ENCODE results near the gene BCAN. TPM values are rescaled to one million over a fixed set of nuclear protein-coding genes. Genes with fewer than 3 reads are reported as not detected.

BCAN gene
- total RNA-seq, 1 experiment from 2014 or later = 3.6 TPM

DNA sequence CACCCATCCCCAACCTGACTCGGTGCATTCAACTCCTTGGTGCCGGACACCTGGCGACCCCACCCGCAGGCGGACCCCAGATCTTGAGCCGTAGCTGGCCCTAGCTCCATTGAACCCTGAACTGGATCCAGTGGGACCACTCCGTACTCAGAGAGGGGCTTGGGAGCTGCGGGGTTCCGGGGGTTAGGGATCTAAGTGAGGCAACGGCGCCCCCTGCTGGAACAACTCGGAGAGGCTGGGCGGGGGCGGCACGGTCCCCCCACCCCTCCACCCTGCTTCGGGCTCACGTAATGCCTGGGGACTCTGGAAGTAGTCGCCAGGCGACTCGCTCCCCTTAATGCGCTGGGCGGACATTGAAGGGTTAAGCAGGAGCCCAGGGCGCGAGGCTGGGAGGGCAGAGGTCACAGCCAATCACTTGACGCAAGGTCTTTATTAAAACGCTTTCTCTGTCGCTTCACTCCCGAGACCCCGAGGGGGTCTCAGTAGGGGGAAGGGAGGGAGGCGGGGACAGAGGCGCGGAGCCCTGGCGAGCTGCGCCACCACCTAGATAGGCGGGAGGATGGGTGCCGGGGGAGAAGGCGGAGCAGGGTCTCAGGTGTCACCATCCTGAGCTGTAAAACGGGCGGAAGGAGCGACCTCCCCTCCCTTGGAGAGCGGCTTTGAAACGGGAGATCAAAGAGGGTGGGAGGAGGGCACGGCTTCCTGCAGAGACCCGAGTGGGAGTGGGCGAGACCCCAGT, 64.2 kb downstream of the BCAN start (continued):
- TF ChIP-seq, protein P1, sequence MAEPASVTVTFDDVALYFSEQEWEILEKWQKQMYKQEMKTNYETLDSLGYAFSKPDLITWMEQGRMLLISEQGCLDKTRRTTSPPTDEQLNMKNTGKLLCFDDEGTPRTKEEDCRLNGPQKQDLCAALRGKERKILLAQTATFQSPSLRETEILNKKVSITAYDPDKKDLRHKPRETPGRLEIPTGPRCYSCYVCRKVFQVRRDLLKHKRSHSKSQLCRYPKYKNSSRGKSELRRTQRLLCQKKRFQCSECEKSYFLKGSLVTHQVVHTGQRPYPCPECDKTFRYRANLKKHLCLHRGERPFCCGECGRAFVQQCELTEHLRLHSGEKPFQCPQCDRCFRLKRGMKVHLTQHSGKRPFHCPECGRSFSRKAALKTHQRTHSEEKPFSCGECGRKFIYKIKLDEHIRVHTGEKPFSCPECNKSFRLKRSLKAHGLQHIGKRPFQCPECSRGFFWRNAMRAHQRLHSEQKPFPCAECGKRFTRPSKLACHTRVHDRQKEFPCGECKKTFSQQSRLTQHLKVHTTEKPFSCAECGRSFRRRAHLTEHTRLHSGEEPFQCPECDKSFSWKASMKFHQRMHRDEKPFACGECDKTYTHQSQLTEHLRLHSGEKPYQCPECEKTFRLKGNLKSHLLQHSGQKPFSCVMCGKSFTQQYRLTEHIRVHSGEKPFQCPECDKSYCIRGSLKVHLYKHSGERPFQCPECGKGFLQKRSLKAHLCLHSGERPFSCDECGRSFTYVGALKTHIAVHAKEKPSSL (CRISPR knock-in tag; conservative IDR thresholded peaks at IDR 0.05) = no peak
- TF ChIP-seq JAZF1 (CRISPR knock-in tag; IDR thresholded peaks at IDR 0.05) = no peak
- peak; percentile 49; the same call in 1 of the 2 replicates for TF ChIP-seq SP1 (CRISPR knock-in tag; conservative IDR thresholded peaks at IDR 0.05)
- TF ChIP-seq, protein P2, sequence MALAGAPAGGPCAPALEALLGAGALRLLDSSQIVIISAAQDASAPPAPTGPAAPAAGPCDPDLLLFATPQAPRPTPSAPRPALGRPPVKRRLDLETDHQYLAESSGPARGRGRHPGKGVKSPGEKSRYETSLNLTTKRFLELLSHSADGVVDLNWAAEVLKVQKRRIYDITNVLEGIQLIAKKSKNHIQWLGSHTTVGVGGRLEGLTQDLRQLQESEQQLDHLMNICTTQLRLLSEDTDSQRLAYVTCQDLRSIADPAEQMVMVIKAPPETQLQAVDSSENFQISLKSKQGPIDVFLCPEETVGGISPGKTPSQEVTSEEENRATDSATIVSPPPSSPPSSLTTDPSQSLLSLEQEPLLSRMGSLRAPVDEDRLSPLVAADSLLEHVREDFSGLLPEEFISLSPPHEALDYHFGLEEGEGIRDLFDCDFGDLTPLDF (CRISPR knock-in tag; IDR thresholded peaks at IDR 0.05) = no peak
- TF ChIP-seq CREM (CRISPR knock-in tag; IDR thresholded peaks at IDR 0.05) = peak; percentile 21; the same call in 1 of the 2 replicates
- TF ChIP-seq ELF4 (CRISPR knock-in tag; IDR thresholded peaks at IDR 0.05; ENCODE audit: low read depth) = no peak
- no peak for TF ChIP-seq GTF2I (CRISPR knock-in tag; conservative IDR thresholded peaks at IDR 0.05)
- TF ChIP-seq ESRRA (CRISPR knock-in tag; IDR thresholded peaks at IDR 0.05; ENCODE audit: borderline replicate concordance) = 0 out of 2 replicates have a peak, but pooled peaks have one; percentile 45
- TF ChIP-seq ZNF423 (CRISPR knock-in tag; IDR thresholded peaks at IDR 0.05) = peak; percentile 97
- TF ChIP-seq SOX15 (CRISPR knock-in tag; IDR thresholded peaks at IDR 0.05) = no peak
- TF ChIP-seq, protein P3, sequence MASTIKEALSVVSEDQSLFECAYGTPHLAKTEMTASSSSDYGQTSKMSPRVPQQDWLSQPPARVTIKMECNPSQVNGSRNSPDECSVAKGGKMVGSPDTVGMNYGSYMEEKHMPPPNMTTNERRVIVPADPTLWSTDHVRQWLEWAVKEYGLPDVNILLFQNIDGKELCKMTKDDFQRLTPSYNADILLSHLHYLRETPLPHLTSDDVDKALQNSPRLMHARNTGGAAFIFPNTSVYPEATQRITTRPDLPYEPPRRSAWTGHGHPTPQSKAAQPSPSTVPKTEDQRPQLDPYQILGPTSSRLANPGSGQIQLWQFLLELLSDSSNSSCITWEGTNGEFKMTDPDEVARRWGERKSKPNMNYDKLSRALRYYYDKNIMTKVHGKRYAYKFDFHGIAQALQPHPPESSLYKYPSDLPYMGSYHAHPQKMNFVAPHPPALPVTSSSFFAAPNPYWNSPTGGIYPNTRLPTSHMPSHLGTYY (CRISPR knock-in tag; IDR thresholded peaks at IDR 0.05) = 0 out of 2 replicates have a peak, but pooled peaks have one; percentile 27
- TF ChIP-seq, protein P4, sequence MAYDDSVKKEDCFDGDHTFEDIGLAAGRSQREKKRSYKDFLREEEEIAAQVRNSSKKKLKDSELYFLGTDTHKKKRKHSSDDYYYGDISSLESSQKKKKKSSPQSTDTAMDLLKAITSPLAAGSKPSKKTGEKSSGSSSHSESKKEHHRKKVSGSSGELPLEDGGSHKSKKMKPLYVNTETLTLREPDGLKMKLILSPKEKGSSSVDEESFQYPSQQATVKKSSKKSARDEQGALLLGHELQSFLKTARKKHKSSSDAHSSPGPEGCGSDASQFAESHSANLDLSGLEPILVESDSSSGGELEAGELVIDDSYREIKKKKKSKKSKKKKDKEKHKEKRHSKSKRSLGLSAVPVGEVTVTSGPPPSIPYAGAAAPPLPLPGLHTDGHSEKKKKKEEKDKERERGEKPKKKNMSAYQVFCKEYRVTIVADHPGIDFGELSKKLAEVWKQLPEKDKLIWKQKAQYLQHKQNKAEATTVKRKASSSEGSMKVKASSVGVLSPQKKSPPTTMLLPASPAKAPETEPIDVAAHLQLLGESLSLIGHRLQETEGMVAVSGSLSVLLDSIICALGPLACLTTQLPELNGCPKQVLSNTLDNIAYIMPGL (CRISPR knock-in tag; IDR thresholded peaks at IDR 0.05) = peak; percentile 72; the same call in 1 of the 2 replicates
- 0 out of 2 replicates have a peak, but pooled peaks have one; percentile 39 for TF ChIP-seq ZNF219 (CRISPR knock-in tag; IDR thresholded peaks at IDR 0.05; ENCODE audit: borderline replicate concordance)
- no peak for TF ChIP-seq NFE2L1 (CRISPR knock-in tag; IDR thresholded peaks at IDR 0.05)
- TF ChIP-seq RELA (CRISPR knock-in tag; IDR thresholded peaks at IDR 0.05; ENCODE audit: borderline replicate concordance) = no peak
- TF ChIP-seq FOXJ3 (CRISPR knock-in tag; IDR thresholded peaks at IDR 0.05; ENCODE audit: borderline replicate concordance) = no peak
- 0 out of 2 replicates have a peak, but pooled peaks have one; percentile 55 for TF ChIP-seq ZNF232 (CRISPR knock-in tag; IDR thresholded peaks at IDR 0.05)
- TF ChIP-seq CREB1 (CRISPR knock-in tag; IDR thresholded peaks at IDR 0.05) = no peak
- TF ChIP-seq SMAD4 (CRISPR knock-in tag; IDR thresholded peaks at IDR 0.05) = no peak
- TF ChIP-seq ZNF396 (CRISPR knock-in tag; IDR thresholded peaks at IDR 0.05; ENCODE audit: borderline replicate concordance) = no peak
- TF ChIP-seq OVOL2 (CRISPR knock-in tag; IDR thresholded peaks at IDR 0.05; ENCODE audit: borderline replicate concordance) = no peak
- TF ChIP-seq TCF7 (CRISPR knock-in tag; IDR thresholded peaks at IDR 0.05; ENCODE audit: low read depth) = no peak
- TF ChIP-seq PRRX2 (CRISPR knock-in tag; IDR thresholded peaks at IDR 0.05) = 0 out of 2 replicates have a peak, but pooled peaks have one; percentile 36
- TF ChIP-seq MYBL2 (CRISPR knock-in tag; IDR thresholded peaks at IDR 0.05) = peak; percentile 49; the same call in 1 of the 2 replicates
- TF ChIP-seq, protein P5, sequence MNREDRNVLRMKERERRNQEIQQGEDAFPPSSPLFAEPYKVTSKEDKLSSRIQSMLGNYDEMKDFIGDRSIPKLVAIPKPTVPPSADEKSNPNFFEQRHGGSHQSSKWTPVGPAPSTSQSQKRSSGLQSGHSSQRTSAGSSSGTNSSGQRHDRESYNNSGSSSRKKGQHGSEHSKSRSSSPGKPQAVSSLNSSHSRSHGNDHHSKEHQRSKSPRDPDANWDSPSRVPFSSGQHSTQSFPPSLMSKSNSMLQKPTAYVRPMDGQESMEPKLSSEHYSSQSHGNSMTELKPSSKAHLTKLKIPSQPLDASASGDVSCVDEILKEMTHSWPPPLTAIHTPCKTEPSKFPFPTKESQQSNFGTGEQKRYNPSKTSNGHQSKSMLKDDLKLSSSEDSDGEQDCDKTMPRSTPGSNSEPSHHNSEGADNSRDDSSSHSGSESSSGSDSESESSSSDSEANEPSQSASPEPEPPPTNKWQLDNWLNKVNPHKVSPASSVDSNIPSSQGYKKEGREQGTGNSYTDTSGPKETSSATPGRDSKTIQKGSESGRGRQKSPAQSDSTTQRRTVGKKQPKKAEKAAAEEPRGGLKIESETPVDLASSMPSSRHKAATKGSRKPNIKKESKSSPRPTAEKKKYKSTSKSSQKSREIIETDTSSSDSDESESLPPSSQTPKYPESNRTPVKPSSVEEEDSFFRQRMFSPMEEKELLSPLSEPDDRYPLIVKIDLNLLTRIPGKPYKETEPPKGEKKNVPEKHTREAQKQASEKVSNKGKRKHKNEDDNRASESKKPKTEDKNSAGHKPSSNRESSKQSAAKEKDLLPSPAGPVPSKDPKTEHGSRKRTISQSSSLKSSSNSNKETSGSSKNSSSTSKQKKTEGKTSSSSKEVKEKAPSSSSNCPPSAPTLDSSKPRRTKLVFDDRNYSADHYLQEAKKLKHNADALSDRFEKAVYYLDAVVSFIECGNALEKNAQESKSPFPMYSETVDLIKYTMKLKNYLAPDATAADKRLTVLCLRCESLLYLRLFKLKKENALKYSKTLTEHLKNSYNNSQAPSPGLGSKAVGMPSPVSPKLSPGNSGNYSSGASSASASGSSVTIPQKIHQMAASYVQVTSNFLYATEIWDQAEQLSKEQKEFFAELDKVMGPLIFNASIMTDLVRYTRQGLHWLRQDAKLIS (CRISPR knock-in tag; IDR thresholded peaks at IDR 0.05; ENCODE audit: borderline replicate concordance) = 0 out of 2 replicates have a peak, but pooled peaks have one; percentile 25
- TF ChIP-seq, protein P6, sequence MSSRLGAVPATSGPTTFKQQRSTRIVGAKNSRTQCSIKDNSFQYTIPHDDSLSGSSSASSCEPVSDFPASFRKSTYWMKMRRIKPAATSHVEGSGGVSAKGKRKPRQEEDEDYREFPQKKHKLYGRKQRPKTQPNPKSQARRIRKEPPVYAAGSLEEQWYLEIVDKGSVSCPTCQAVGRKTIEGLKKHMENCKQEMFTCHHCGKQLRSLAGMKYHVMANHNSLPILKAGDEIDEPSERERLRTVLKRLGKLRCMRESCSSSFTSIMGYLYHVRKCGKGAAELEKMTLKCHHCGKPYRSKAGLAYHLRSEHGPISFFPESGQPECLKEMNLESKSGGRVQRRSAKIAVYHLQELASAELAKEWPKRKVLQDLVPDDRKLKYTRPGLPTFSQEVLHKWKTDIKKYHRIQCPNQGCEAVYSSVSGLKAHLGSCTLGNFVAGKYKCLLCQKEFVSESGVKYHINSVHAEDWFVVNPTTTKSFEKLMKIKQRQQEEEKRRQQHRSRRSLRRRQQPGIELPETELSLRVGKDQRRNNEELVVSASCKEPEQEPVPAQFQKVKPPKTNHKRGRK (CRISPR knock-in tag; IDR thresholded peaks at IDR 0.05; ENCODE audit: borderline replicate concordance) = no peak
- TF ChIP-seq SMAD3 (CRISPR knock-in tag; IDR thresholded peaks at IDR 0.05; ENCODE audit: borderline replicate concordance) = no peak
- 0 out of 2 replicates have a peak, but pooled peaks have one; percentile 48 for TF ChIP-seq ETV6 (CRISPR knock-in tag; IDR thresholded peaks at IDR 0.05)
